GM19452 (cell line): ENCODE results near the gene DEPDC1B.
A peak's percentile ranks its signal among the peaks of the same experiment; 100 is the strongest.
"Not testable (repeated sequence)": the region's sequence is repeated elsewhere in the genome, so short reads cannot be mapped to it uniquely, and the experiment has no call there.

ENCODE experiments used
- ATAC-seq: cut with Tn5 transposase; IDR thresholded peaks from one replicate; pipeline ENCODE4 v1.9.1; 2021; ENCODE audit not compliant: unreplicated experiment

DEPDC1B gene

GRCh38 chr5:60699288-60699608 is 718 bp downstream of the DEPDC1B start:
- no peak for ATAC-seq

DNA sequence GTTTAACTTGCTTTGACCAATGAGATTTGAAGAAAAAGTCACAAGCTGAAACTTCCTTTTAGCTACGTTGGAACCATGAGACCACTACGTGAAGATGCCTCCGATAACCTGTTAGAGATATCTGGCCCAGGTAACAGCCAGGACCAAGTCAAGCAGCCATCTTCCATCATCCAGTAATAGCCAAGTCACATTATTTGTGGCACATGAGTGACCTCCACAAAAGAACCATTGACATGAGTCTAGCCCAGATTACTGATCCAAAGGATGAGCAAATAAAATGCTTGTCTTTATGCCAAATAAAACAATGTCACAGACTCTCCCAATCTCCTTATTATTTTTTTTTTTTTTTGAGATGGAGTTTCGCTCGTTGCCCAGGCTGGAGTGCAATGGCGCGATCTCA is 1.6 kb downstream of the DEPDC1B start:
- ATAC-seq = no peak

GRCh38 chr5:60690326-60690725 is 9.6 kb downstream of the DEPDC1B start:
- no peak for ATAC-seq

DNA sequence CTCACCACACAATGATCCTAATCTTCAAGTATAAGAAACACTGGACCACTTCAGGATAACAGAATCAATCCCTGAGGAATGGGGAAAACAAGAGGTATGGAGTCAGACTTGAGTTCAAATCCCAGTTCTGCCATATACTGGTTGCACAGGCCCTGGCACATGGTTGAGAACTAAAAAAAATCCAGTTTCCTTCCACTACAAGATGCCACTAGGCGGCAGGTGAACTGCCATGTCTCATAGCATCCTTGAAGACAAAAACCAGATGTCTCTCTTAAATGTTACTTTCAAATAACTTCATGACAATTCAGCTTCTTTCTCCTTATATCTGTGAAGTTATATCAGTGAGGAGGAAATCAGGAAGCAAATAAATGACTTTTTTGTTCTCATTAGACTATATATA is 11.0 kb downstream of the DEPDC1B start:
- no peak for ATAC-seq

- peak; percentile 87 for ATAC-seq
Measured at GRCh38 chr5:60687927-60688720, 11.8 kb downstream of the DEPDC1B start.

DNA sequence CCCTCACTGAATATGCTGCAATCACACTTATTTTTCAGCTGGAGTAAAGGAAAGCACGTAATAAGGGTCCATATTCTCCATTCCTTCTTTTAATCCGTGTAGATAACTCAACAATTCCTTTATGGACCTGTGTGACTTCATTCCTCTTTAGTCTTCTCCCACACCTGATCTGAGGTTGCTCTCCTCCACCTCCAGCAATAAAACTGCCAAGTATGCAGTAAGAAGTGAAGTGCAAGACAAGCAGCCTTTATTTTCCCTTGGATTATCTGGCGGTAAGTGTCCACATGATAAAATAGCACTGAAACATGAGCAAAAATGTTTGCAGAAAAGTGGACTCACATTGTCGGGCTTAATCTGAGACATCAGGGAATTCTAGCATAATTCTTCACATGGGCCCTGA is 13.8 kb downstream of the DEPDC1B start:
- ATAC-seq = no peak

GRCh38 chr5:60685700-60686099 is 14.3 kb downstream of the DEPDC1B start:
- ATAC-seq = no peak

GRCh38 chr5:60685028-60685427 is 14.9 kb downstream of the DEPDC1B start:
- ATAC-seq = no peak

DNA sequence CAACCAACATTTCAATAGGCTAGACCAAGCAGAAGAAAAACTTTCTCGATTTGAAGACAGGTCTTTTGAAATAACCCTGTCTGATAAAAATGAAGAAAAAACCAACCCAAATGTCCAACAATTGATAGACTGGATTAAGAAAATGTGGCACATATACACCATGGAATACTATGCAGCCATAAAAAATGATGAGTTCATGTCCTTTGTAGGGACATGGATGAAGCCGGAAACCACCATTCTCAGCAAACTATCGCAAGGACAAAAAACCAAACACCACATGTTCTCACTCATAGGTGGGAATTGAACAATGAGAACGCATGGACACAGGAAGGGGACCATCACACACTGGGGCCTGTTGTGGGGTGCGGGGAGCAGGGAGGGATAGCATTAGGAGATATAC is 18.0 kb downstream of the DEPDC1B start:
- not testable (repeated sequence) for ATAC-seq

DNA sequence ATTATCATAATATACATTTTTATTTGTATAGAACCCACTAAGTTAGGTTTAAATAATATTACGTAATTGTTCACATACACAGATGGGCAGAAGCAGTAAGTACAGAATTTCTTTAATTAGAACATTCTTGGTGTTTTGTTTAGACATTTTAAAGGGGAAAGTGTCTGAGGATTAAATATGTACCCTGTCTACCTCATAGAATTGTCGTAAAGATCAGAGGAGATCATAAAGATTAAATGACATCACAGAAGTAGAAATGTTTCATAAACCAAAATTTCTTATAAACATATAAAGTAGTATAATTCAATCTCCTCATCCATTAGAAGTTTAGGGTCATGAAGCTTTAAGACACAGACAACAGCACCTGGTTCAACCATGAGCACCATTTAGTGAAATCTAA is 20.1 kb downstream of the DEPDC1B start:
- no peak for ATAC-seq

GRCh38 chr5:60677850-60678664 is 21.9 kb downstream of the DEPDC1B start:
- peak; percentile 61 for ATAC-seq

- no peak for ATAC-seq
Measured at GRCh38 chr5:60675286-60675685, 24.7 kb downstream of the DEPDC1B start.

GRCh38 chr5:60674251-60675069 is 25.5 kb downstream of the DEPDC1B start:
- no peak for ATAC-seq

- no peak for ATAC-seq
Measured at GRCh38 chr5:60673334-60673733, 26.6 kb downstream of the DEPDC1B start.

DNA sequence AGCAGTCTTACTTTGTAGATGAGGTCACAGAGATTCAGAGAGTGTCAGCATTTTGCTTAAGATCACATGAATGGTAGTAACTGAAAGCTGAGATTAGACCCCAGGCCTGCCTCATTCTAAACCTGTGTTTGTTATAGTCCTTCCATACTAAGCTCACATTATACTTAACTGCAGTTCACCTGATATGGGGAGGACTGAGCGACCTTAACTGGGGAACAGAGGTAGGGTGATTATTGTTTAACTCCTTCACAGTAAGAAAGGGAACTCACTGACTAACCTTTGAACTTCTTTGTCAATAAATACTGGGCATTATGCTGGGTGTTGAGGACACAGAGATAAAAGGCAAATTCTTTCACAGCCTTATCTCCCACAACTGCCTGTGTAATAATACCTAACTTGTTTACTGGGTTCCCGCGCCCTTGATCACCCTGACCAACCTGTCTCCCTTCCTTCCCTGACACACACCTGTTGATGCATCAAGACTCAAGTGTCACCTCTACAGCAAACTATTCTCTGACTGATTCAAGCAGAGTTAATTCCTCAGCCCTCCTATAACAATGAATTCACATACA is 27.2 kb downstream of the DEPDC1B start:
- ATAC-seq = no peak

- ATAC-seq = no peak
Measured at GRCh38 chr5:60671899-60672692, 27.9 kb downstream of the DEPDC1B start.

DNA sequence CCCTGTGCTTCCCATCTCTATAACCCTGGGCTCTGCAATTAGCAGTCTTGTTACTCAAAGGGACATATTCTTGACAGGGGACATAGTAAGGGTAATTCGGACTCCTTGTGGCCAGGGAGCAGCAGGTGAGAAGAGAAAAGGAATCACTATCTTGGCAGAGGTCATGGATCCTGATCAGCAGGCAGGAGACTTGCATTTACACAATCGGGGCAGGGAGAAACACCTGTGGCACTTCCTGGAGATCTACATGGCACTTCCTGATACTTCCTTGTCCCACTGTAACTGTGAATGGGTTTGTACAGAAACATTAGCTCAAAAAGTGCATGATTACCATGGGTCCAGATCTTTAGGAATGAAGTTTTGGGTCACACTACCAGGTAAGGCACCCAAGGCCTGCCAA is 29.2 kb downstream of the DEPDC1B start:
- no peak for ATAC-seq

GRCh38 chr5:60668686-60669304 is 31.2 kb downstream of the DEPDC1B start:
- ATAC-seq = no peak

GRCh38 chr5:60651872-60652620 is 47.9 kb downstream of the DEPDC1B start:
- no peak for ATAC-seq
